NB4 (cell line): ENCODE results near the gene CCL7.

Experiments
- CTCF ChIP-seq: IDR thresholded peaks from one replicate; pipeline ENCODE4 v1.5.1; 2012; ENCODE audit warnings: low read depth, low read length
- MAX ChIP-seq: IDR thresholded peaks from 2 replicates; pipeline ENCODE4 v1.6.1; 2011; ENCODE audit warnings: low read depth, low read length
- MYC ChIP-seq: IDR thresholded peaks from 2 replicates; pipeline ENCODE4 v1.6.1; 2011; ENCODE audit warnings: low read depth, low read length
- POLR2A ChIP-seq: IDR thresholded peaks from 2 replicates; pipeline ENCODE4 v1.6.1; 2011; ENCODE audit warnings: mild to moderate bottlenecking; ENCODE audit not compliant: insufficient read length; ENCODE audit errors: extremely low read depth

- no peak for TF ChIP-seq CTCF
- no peak for TF ChIP-seq POLR2A
- no peak for TF ChIP-seq MAX
- TF ChIP-seq MYC = no peak
Observed at GRCh38 chr17:34253139-34253525, 16.9 kb upstream of the CCL7 start.
